SK-N-SH (cell line): ENCODE data around the gene PEX7. TPM values are rescaled to one million over a fixed set of nuclear protein-coding genes. Genes with fewer than 3 reads are reported as not detected.

Experiments used
- CTCF ChIA-PET: fragments of 300-600, 350-600 bp; formaldehyde crosslinking; extraction: SDS; loops from one replicate; lab custom pipeline; 2021; lab: Yijun Ruan, JAX
- POLR2A ChIA-PET: fragments of 350-600 bp; sonication (Branson Sonifier 250); formaldehyde crosslinking; extraction: SDS; loops from one replicate; lab custom pipeline; 2020; ENCODE audit warnings: antibody characterized with exemption, inconsistent platforms; lab: Yijun Ruan, JAX
- DNase-seq: peaks from one replicate; pipeline ENCODE4 v3.0.0; 2012
- H2AFZ ChIP-seq: fragments of 200-600 bp; sonication (generic); 2 replicates; pipeline ENCODE4 v1.8.1; 2016; ENCODE audit warnings: antibody characterized with exemption, mild to moderate bottlenecking, low read depth
- H3F3A ChIP-seq: fragments of 200-600 bp; sonication (generic); replicated peaks from 2 replicates; pipeline ENCODE3; 2016; ENCODE audit warnings: antibody characterized with exemption, mild to moderate bottlenecking; ENCODE audit not compliant: insufficient read depth
- H3K27ac ChIP-seq, 2 experiments: fragments of 200-500 bp in 1 of 2; fragments of 200-600 bp in 1 of 2; sonication (Bioruptor generic) in 1 of 2; sonication (generic), shearing (Covaris generic) in 1 of 2; 2 replicates each; pipeline versions ENCODE4 v1.5.1 to v1.6.1; 2014 to 2016; ENCODE audit warnings: low read depth in 2 of 2, inconsistent platforms in 1 of 2, low read length in 1 of 2, mild to moderate bottlenecking in 1 of 2, mixed read lengths in 1 of 2
- H3K27me3 ChIP-seq: fragments of 200-600 bp; sonication (generic), shearing (Covaris generic); 2 replicates; pipeline ENCODE4 v1.6.1; 2016; ENCODE audit warnings: mixed run types; ENCODE audit not compliant: insufficient read depth
- H3K36me3 ChIP-seq, 2 experiments: fragments of 200-500 bp in 1 of 2; fragments of 200-600 bp in 1 of 2; sonication (Bioruptor generic) in 1 of 2; sonication (generic) in 1 of 2; replicated peaks in 1 of 2; 2 replicates each; pipeline versions ENCODE3 to v1.5.1; 2014 to 2016; ENCODE audit warnings: low read length in 1 of 2, mild to moderate bottlenecking in 1 of 2; ENCODE audit not compliant: insufficient read depth in 2 of 2, control insufficient read depth in 1 of 2
- H3K4me1 ChIP-seq, 2 experiments: fragments of 200-500 bp in 1 of 2; fragments of 200-600 bp in 1 of 2; sonication (Bioruptor generic) in 1 of 2; sonication (generic), shearing (Covaris generic) in 1 of 2; 2 replicates each; pipeline versions ENCODE4 v1.5.1 to v1.6.1; 2014 to 2016; ENCODE audit warnings: low read depth in 1 of 2, low read length in 1 of 2, mixed run types in 1 of 2; ENCODE audit not compliant: insufficient read depth in 2 of 2, control insufficient read depth in 1 of 2
- H3K4me2 ChIP-seq: fragments of 200-600 bp; sonication (generic), shearing (Covaris generic); 2 replicates; pipeline ENCODE4 v1.6.1; 2017; ENCODE audit warnings: mixed run types
- H3K4me3 ChIP-seq, 2 experiments: fragments of 200-500 bp in 1 of 2; fragments of 200-600 bp in 1 of 2; sonication (Bioruptor generic) in 1 of 2; sonication (generic), shearing (Covaris generic) in 1 of 2; 2 replicates each; pipeline versions ENCODE4 v1.5.1 to v1.8.1; 2014 to 2016; ENCODE audit warnings: low read depth in 2 of 2, inconsistent platforms in 1 of 2, low read length in 1 of 2, mild to moderate bottlenecking in 1 of 2, mixed read lengths in 1 of 2, moderate library complexity in 1 of 2
- H3K79me2 ChIP-seq: fragments of 200-600 bp; sonication (generic); 2 replicates; pipeline ENCODE4 v1.8.1; 2017; ENCODE audit warnings: mild to moderate bottlenecking; ENCODE audit not compliant: insufficient read depth
- H3K9ac ChIP-seq: fragments of 200-600 bp; sonication (generic); 2 replicates; pipeline ENCODE4 v1.6.1; 2017; ENCODE audit warnings: mixed run types
- H3K9me2 ChIP-seq: fragments of 200-600 bp; sonication (generic); 2 replicates; pipeline ENCODE4 v1.6.1; 2017; ENCODE audit warnings: mixed run types
- H3K9me3 ChIP-seq: fragments of 200-600 bp; sonication (generic); 2 replicates; pipeline ENCODE4 v1.6.1; 2017; ENCODE audit warnings: mixed run types, mild to moderate bottlenecking, moderate library complexity
- H4K20me1 ChIP-seq: fragments of 200-600 bp; sonication (generic); 2 replicates; pipeline ENCODE4 v1.6.1; 2017; ENCODE audit warnings: mild to moderate bottlenecking, mixed run types; ENCODE audit not compliant: insufficient read depth
- CHD2 ChIP-seq: fragments of 150-350 bp; IDR thresholded peaks from 2 replicates; pipeline ENCODE4 v1.6.1; 2018; ENCODE audit warnings: low read length; ENCODE audit not compliant: partially characterized antibody
- CTCF ChIP-seq: fragments of 200-600 bp; sonication (generic); IDR thresholded peaks from 2 replicates; pipeline ENCODE4 v1.6.1; 2017; ENCODE audit warnings: antibody characterized with exemption, mild to moderate bottlenecking, moderate library complexity
- ELF1 ChIP-seq: IDR thresholded peaks from 2 replicates; pipeline ENCODE4 v1.4.0; 2012
- EZH2phosphoT487 ChIP-seq: fragments of 200-600 bp; sonication (generic); IDR thresholded peaks from 2 replicates; pipeline ENCODE4 v1.6.1; 2017; ENCODE audit warnings: low read depth, mixed run types, mild to moderate bottlenecking, antibody characterized with exemption, moderate library complexity, borderline replicate concordance
- FOSL2 ChIP-seq: IDR thresholded peaks from 2 replicates; pipeline ENCODE4 v1.4.0; 2012; ENCODE audit warnings: low read depth, mild to moderate bottlenecking, moderate library complexity, borderline replicate concordance
- FOXJ3 ChIP-seq: sonication (generic); formaldehyde crosslinking; IDR thresholded peaks from 2 replicates; pipeline ENCODE4 v1.5.1; 2020; ENCODE audit warnings: mild to moderate bottlenecking, missing genetic modification reagents
- FOXM1 ChIP-seq: IDR thresholded peaks from 2 replicates; pipeline ENCODE4 v1.4.0; 2012; ENCODE audit warnings: low read depth, mild to moderate bottlenecking
- GABPA ChIP-seq: IDR thresholded peaks from 2 replicates; pipeline ENCODE4 v1.4.0; 2012; ENCODE audit warnings: low read depth, mild to moderate bottlenecking
- JUND ChIP-seq: IDR thresholded peaks from 2 replicates; pipeline ENCODE4 v1.4.0; 2012
- MEF2A ChIP-seq: IDR thresholded peaks from 2 replicates; pipeline ENCODE4 v1.4.0; 2012; ENCODE audit warnings: low read depth, borderline replicate concordance
- NFIC ChIP-seq: IDR thresholded peaks from 2 replicates; pipeline ENCODE4 v1.4.0; 2012; ENCODE audit warnings: borderline replicate concordance
- POLR2AphosphoS5 ChIP-seq: IDR thresholded peaks from 2 replicates; pipeline ENCODE4 v1.6.1; 2012; ENCODE audit warnings: low read depth, low read length
- RAD21 ChIP-seq: IDR thresholded peaks from 2 replicates; pipeline ENCODE4 v1.6.1; 2012; ENCODE audit warnings: mild to moderate bottlenecking, low read length
- RCOR1 ChIP-seq: fragments of 150-350 bp; IDR thresholded peaks from 2 replicates; pipeline ENCODE4 v1.6.1; 2017; ENCODE audit warnings: antibody characterized with exemption, low read length
- RXRA ChIP-seq: IDR thresholded peaks from 2 replicates; pipeline ENCODE4 v1.4.0; 2012; ENCODE audit warnings: low read depth, mild to moderate bottlenecking, borderline replicate concordance
- SMC3 ChIP-seq: IDR thresholded peaks from 2 replicates; pipeline ENCODE4 v1.6.1; 2012; ENCODE audit warnings: low read depth, low read length, improper control_type of control experiment
- TCF12 ChIP-seq: IDR thresholded peaks from 2 replicates; pipeline ENCODE4 v1.4.0; 2012
- TEAD4 ChIP-seq: IDR thresholded peaks from 2 replicates; pipeline ENCODE4 v1.4.0; 2012; ENCODE audit warnings: mild to moderate bottlenecking, borderline replicate concordance; ENCODE audit not compliant: insufficient read depth
- ZBTB33 ChIP-seq: IDR thresholded peaks from 2 replicates; pipeline ENCODE4 v1.4.0; 2012; ENCODE audit warnings: low read depth, borderline replicate concordance
- WGBS: methylation state at CpG from one replicate; pipeline ENCODE4 v1.1.6; 2017; ENCODE audit warnings: low lambda C conversion rate; 5-methylcytosine and 5-hydroxymethylcytosine counted together
- polyA plus RNA-seq, 3 experiments: library from polyadenylated mRNA; depleted of rRNA; stranded (reverse); fragments of >200 nt; gene quantifications; 2 replicates each; pipeline ENCODE4 v1.2.3, GENCODE V29; 2012
- TF ChIP-seq, protein P1 (sequence below): IDR thresholded peaks from 2 replicates; pipeline ENCODE4 v1.4.0; 2012; ENCODE audit warnings: low read depth
- TF ChIP-seq, protein P2 (sequence below): fragments of 150-350 bp; IDR thresholded peaks from 2 replicates; pipeline ENCODE4 v1.6.1; 2017; ENCODE audit warnings: antibody characterized with exemption, low read length, low read depth, borderline replicate concordance

PEX7 gene
- polyA plus RNA-seq, 1 of the 3 experiments (the other 2 are of a cell fraction): 10.8 TPM

DNA sequence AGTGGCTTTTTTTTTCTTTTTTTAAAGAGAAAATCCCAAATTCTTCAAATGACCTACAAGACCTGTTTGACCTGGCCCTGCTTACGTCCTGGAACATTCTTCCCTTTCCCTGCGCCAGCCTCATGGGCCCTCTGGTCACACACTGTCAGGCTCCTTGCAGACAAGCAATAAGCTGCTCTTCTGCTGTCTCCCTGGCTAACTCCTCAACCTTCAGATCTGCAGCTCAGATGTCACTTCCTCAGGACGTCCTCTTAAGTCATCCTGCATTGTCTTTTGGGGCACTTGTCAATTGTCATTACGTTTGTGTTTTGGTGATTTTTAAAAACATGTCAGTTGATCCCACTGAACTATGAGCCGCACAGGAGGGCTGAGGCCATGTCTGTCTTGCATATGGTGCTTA lies 70.8 kb downstream of the PEX7 start (continued):
- no peak for TF ChIP-seq MEF2A
- TF ChIP-seq, all 33 proteins: peak for 0

GRCh38 chr6:136895901-136896300 lies 73.5 kb downstream of the PEX7 start:
- H3K4me2 ChIP-seq: no peak overlapping the region
- CTCF ChIA-PET: interaction anchor here (0.6 to 1.3 kb wide), 5 partner anchors 50 to 251 kb away, joined by 3 read pairs; partner anchors contain the start of gene MAP3K5
- H3K4me1 ChIP-seq: no peaks in the 10 kb centered on the region; a peak in 2 of 4 replicates
- H3K79me2 ChIP-seq: no peaks in the 10 kb centered on the region
- 97% methylated on average over 3 of the region's 3 CpGs for WGBS
- no peak overlapping the region for H3K4me3 ChIP-seq
- POLR2A ChIA-PET: no interaction called here
- H2AFZ ChIP-seq: no peak overlapping the region
- H3K27me3 ChIP-seq: no peaks in the 10 kb centered on the region
- no peak for DNase-seq
- H3K9me3 ChIP-seq: no peaks in the 10 kb centered on the region
- H3K27ac ChIP-seq: no peak overlapping the region; a peak in 1 of 4 replicates
- no peaks in the 10 kb centered on the region for H4K20me1 ChIP-seq
- H3K9me2 ChIP-seq: no peaks in the 10 kb centered on the region
- no peaks in the 10 kb centered on the region for H3F3A ChIP-seq
- no peak overlapping the region for H3K9ac ChIP-seq
- TF ChIP-seq RAD21 (no peak), NFIC (no peak), TEAD4 (no peak), RXRA (no peak), FOXM1 (no peak), TCF12 (no peak), JUND (no peak), FOSL2 (no peak), POLR2AphosphoS5 (no peak), GABPA (no peak), SMC3 (no peak), RCOR1 (no peak), CTCF (no peak), ELF1 (no peak), FOXJ3 (CRISPR knock-in tag) (no peak), EZH2phosphoT487 (no peak), CHD2 (no peak), ZBTB33 (no peak)
- TF ChIP-seq, protein P1, sequence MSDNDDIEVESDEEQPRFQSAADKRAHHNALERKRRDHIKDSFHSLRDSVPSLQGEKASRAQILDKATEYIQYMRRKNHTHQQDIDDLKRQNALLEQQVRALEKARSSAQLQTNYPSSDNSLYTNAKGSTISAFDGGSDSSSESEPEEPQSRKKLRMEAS: no peak
- TF ChIP-seq, protein P2, sequence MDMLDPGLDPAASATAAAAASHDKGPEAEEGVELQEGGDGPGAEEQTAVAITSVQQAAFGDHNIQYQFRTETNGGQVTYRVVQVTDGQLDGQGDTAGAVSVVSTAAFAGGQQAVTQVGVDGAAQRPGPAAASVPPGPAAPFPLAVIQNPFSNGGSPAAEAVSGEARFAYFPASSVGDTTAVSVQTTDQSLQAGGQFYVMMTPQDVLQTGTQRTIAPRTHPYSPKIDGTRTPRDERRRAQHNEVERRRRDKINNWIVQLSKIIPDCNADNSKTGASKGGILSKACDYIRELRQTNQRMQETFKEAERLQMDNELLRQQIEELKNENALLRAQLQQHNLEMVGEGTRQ: no peak
- peaks cover 0 to 24% of the 10 kb centered on the region in 2 experiments for H3K36me3 ChIP-seq
